Measurements from ENCODE around the gene ZMYND8. TPM values are rescaled to one million over a fixed set of nuclear protein-coding genes. Genes with fewer than 3 reads are reported as not detected.
"Not testable (repeated sequence)": the region's sequence is repeated elsewhere in the genome, so short reads cannot be mapped to it uniquely, and the experiment has no call there.

The ZMYND8 gene
- total RNA-seq, 1 experiment from 2014 or later: 22.8 TPM

- in situ Hi-C loops (cut with HindIII; ENCODE audit: low pct_unique_long_range_greater_than_20kb, low sequenced_read_pairs): no loop called here
- DNase-seq (ENCODE audit: low read depth, low spot score): no peak
These were observed 140.7 kb downstream of the ZMYND8 start for GRCh38 chr20:47215653-47216397.

GRCh38 chr20:47213966-47214365, 142.5 kb downstream of the ZMYND8 start:
- no peak for DNase-seq (ENCODE audit: low read depth, low spot score)
- in situ Hi-C loops (cut with HindIII; ENCODE audit: low pct_unique_long_range_greater_than_20kb, low sequenced_read_pairs): no loop called here

DNA sequence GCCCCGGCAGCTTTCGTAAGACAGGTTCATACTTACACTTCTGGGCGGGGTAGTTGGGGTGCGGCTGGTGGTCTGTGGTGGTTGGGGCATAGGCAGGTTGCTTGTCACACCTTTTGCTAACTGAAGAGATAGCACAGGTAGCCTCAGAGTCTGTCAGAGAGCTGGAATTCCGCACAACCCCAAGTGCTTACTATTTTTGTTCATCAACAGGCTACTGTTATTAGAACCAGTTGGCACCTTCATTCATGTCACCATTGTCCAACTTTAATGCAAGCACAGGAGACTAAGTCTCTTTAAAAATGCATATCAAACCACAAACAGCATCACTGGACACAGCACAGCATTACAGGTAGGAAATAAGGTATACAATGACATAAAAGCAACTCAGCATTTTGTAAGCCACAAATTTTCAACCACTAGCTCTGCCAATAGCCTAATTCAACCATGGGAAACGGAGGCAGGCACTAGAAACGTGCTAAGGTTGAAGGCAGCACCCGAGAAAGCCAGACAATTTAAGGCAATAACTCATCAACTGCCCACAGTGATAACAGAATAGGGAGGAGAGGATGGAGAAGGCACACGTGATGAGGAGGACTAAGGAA, 143.8 kb downstream of the ZMYND8 start:
- in situ Hi-C loops (cut with HindIII; ENCODE audit: low pct_unique_long_range_greater_than_20kb, low sequenced_read_pairs): no loop called here

GRCh38 chr20:47211036-47211435, 145.5 kb downstream of the ZMYND8 start:
- DNase-seq (ENCODE audit: low read depth, low spot score): no peak
- in situ Hi-C loops (cut with HindIII; ENCODE audit: low pct_unique_long_range_greater_than_20kb, low sequenced_read_pairs): no loop called here

More for the DNA sequence above, 143.8 kb downstream of the ZMYND8 start:
- DNase-seq (ENCODE audit: low read depth, low spot score): no peak

DNA sequence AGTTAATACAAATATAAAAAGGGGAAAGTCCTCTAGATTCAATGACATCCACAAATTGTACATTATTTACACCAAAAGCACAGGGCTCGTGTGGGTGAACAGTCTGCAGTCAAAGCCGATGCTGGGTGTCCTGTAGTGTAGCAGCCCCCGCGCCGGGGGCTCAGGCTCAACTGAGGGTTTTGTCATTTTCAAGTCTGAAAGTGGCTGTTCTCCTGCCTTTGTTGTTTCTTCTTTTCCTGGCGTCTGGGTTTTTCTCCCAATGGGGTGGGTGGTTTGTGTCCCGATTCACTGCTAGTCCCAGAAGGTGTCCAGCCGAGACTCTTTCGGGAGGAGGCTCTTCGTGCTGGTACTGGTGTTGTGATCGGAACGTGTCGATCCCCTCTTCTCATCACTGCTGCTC, 146.0 kb downstream of the ZMYND8 start:
- in situ Hi-C loops (cut with HindIII; ENCODE audit: low pct_unique_long_range_greater_than_20kb, low sequenced_read_pairs): no loop called here
- DNase-seq (ENCODE audit: low read depth, low spot score): no peak

- in situ Hi-C loops (cut with HindIII; ENCODE audit: low pct_unique_long_range_greater_than_20kb, low sequenced_read_pairs): no loop called here
- no peak for DNase-seq (ENCODE audit: low read depth, low spot score)
These were observed 146.5 kb downstream of the ZMYND8 start for GRCh38 chr20:47209982-47210381.

DNA sequence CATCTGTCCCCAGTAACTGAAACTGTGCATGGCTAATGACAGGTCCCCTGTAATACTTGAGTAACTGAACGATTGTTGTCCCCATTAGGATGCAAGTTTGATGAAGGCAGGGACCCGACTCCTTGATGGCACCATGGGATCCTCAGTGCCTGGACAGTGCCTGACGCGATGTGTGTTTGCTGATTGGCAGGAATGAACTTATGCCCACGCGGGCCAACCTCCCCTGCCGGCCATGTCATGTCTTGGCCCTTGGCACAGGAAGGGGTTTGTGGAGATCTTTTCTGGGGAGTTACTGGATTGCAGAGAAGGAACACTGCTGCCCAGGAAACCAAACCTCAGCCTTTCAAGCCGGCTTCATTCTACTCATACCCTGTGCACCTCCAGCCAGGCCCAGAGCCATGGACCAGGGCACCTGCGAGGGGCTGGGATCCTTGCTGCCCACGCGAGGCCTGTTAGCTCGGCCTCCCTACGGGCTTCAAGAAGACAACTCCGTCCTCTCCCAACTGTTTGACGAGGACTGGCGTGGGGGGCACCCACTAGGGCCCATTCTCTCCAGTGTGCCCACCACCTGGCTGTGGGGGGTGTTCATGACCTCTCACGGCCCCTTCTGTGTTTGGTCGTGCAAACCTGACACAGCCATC, 147.8 kb downstream of the ZMYND8 start:
- in situ Hi-C loops (cut with HindIII; ENCODE audit: low pct_unique_long_range_greater_than_20kb, low sequenced_read_pairs): no loop called here
- DNase-seq (ENCODE audit: low read depth, low spot score): no peak

DNA sequence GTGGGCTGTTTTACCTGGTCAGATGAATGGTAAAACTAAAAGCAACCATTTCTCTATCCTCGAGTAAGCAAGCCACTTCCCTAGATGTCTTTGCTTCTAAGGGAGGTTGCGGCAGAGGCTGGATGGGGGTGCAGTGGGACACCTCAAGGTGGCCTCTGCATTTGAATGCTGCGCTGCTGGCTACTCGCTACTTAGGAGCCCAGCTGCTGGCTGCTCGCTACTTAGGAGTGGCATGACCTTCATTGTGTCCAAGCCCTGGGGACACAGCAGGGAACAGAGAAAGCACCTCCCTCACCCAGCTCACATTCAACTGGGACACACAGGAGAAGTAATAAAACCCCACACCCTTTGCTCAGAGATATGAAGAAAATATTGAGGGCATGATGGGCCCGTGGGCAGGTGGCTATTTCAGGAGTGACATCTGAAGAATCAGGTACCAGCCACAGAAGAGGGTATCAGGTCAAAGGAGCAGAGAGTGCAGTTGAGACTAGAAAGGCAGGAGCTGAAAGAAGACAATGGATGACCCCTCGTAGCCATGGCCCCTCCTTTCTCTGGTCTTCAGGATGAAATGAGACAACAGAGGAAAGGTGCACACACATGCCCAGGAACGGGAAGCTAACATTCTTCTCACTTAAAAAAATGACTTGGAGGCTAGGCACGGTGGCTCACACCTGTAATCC, 149.4 kb downstream of the ZMYND8 start:
- DNase-seq (ENCODE audit: low read depth, low spot score): no peak
- in situ Hi-C loops (cut with HindIII; ENCODE audit: low pct_unique_long_range_greater_than_20kb, low sequenced_read_pairs): no loop called here

GRCh38 chr20:47206552-47206951, 149.9 kb downstream of the ZMYND8 start:
- DNase-seq (ENCODE audit: low read depth, low spot score); in situ Hi-C loops (cut with HindIII; ENCODE audit: low pct_unique_long_range_greater_than_20kb, low sequenced_read_pairs): not testable (repeated sequence)

DNA sequence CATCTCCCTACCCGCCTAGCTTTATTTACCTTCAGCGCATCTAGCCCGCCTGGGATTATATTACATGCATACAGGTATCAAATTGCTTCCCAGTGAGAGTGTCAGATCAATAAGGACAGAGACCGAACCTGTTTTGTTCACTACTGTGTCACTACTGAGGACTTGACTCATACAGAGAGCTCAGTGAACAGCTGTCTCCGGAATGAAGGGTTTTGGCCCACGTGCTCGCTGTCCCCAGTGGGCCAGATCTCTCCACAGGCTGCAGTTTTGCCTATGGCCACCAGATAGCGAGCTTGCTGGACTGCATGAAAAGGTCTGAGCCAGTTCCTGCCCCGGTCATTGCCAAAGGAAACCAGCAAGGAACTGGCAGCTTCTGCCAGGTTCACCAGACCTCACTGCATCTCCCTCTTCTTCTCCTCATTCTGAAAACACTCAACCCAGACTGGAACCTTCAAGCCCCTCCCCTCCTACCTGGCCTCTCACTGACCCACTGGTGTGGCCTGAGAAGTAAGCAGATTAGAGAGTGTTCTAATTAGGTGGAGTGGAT, 150.8 kb downstream of the ZMYND8 start:
- in situ Hi-C loops (cut with HindIII; ENCODE audit: low pct_unique_long_range_greater_than_20kb, low sequenced_read_pairs): no loop called here
- DNase-seq (ENCODE audit: low read depth, low spot score): peak; percentile 90

- in situ Hi-C loops (cut with HindIII; ENCODE audit: low pct_unique_long_range_greater_than_20kb, low sequenced_read_pairs); DNase-seq (ENCODE audit: low read depth, low spot score): not testable (repeated sequence)
These were observed 151.7 kb downstream of the ZMYND8 start for GRCh38 chr20:47204850-47205122.

- in situ Hi-C loops (cut with HindIII; ENCODE audit: low pct_unique_long_range_greater_than_20kb, low sequenced_read_pairs): no loop called here
- no peak for DNase-seq (ENCODE audit: low read depth, low spot score)
These were observed 152.3 kb downstream of the ZMYND8 start for GRCh38 chr20:47204008-47204849.

GRCh38 chr20:47202733-47203667, 153.5 kb downstream of the ZMYND8 start:
- DNase-seq (ENCODE audit: low read depth, low spot score): no peak
- in situ Hi-C loops (cut with HindIII; ENCODE audit: low pct_unique_long_range_greater_than_20kb, low sequenced_read_pairs): no loop called here

- DNase-seq (ENCODE audit: low read depth, low spot score): no peak
- in situ Hi-C loops (cut with HindIII; ENCODE audit: low pct_unique_long_range_greater_than_20kb, low sequenced_read_pairs): no loop called here
These were observed 155.3 kb downstream of the ZMYND8 start for GRCh38 chr20:47201074-47201730.

DNA sequence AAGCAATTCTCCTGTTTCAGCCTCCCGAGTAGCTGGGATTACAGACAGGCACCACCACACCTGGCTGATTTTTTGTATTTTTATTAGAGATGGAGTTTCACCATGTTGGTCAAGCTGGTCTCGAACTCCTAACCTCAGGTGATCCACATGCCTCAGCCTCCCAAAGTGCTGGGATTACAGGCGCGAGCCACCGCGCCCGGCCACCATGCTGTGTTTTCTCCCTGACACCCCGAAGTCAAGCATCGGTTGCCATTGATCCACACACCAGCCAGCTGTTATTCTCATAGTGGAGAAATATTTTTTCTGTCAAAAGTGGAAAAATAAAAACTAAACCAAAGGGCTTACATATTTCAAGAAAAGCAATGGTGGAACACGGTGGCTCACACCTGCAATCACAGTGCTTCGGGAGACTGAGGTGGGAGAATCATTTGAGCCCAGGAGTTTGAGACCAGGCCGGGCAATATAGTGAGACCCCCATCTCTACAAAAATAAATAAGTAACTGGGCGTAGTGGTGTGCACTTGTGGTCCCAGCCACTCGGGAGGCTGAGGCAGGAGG, 157.4 kb downstream of the ZMYND8 start:
- in situ Hi-C loops (cut with HindIII; ENCODE audit: low pct_unique_long_range_greater_than_20kb, low sequenced_read_pairs): no loop called here
- DNase-seq (ENCODE audit: low read depth, low spot score): no peak

GRCh38 chr20:47198254-47198671, 158.2 kb downstream of the ZMYND8 start:
- DNase-seq (ENCODE audit: low read depth, low spot score): no peak
- in situ Hi-C loops (cut with HindIII; ENCODE audit: low pct_unique_long_range_greater_than_20kb, low sequenced_read_pairs): no loop called here

All from SK-MEL-5 (cell line).